ENCODE results near the gene GSDME. TPM values are rescaled to one million over a fixed set of nuclear protein-coding genes. Genes with fewer than 3 reads are reported as not detected.

Gene GSDME
- total RNA-seq, 1 donor from 2014 or later: 27.7 TPM

DNA sequence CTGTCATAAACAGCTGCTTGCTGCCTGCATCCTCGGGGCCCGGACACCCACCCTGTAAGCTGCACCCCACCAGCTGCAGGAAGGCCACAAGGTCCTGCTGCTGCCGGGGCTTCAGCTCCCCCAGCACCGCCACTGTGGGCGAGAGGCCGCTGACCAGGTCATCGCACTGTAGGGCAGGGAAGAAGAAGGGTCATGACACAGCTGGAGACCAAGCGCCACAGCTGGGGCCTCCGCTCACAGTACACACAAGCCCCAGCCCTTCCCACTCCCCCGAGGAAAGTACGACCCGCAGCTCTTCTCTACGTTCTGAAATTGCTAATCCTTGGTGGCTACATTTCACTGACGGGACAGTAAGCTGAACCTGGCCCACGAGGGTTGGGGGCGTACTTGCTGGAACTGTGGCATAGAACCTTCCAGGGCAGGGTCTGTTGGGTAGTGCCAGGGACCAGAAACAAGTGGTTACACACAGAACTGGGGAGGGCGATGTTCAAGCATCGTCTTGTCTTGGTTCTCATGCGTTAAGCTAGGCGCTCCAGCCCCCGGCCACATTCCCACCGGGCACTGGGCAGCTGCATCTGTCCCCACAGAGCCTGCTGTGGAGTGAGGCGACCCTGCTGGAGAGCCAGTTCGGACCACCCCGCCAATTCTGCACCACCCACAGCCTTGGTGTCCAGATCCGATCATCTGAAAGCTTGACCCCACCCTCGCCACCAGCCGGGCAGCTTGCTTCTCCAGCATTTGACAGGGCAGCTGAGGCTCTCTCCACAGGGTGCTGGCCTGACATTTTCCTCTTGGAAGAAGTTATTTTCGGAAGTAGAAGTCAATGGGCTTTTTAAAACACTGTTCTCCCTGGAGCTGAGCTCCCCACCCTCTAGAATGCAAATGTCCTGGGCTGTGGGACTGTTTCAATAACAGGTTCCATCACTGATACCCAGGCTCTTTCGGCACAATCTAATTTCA lies 50.8 kb downstream of the GSDME start:
- Histone ChIP-seq H4K20me1 (ENCODE audit: insufficient read depth, low read length) (no peaks in the 10 kb centered on the region), H3K27ac (ENCODE audit: low read depth, low read length) (no peak overlapping the region), H3K4me3 (ENCODE audit: insufficient read depth, low read depth, low read length) (no peak overlapping the region), H3K9me3 (ENCODE audit: insufficient read depth, low read depth, low read length) (no peaks in the 10 kb centered on the region), H2AFZ (ENCODE audit: low read depth, low read length) (no peak overlapping the region), H3K27me3 (ENCODE audit: insufficient read depth, low read length) (no peaks in the 10 kb centered on the region), H3K4me2 (ENCODE audit: low read length) (no peak overlapping the region), H3K4me1 (ENCODE audit: insufficient read depth, low read length) (peaks cover 21% of the 10 kb centered on the region), H3K9ac (ENCODE audit: low read length) (no peak overlapping the region), H3K79me2 (ENCODE audit: insufficient read depth, low read length) (no peaks in the 10 kb centered on the region), H3K36me3 (ENCODE audit: insufficient read depth, low read length) (no peaks in the 10 kb centered on the region)
- H3K27ac Mint-ChIP-seq (ENCODE audit: unreplicated experiment): no peak overlapping the region
- no peak overlapping the region for H3K4me3 Mint-ChIP-seq (ENCODE audit: unreplicated experiment)
- no peaks in the 10 kb centered on the region for H3K27me3 Mint-ChIP-seq (ENCODE audit: low read depth, unreplicated experiment)
- no peak for FAIRE-seq
- peaks cover 10% of the 10 kb centered on the region for H3K4me1 Mint-ChIP-seq (ENCODE audit: low read depth, unreplicated experiment)
- no peak for TF ChIP-seq EZH2 (IDR thresholded peaks at IDR 0.05; ENCODE audit: insufficient read depth, low read length)
- TF ChIP-seq, protein P1, sequence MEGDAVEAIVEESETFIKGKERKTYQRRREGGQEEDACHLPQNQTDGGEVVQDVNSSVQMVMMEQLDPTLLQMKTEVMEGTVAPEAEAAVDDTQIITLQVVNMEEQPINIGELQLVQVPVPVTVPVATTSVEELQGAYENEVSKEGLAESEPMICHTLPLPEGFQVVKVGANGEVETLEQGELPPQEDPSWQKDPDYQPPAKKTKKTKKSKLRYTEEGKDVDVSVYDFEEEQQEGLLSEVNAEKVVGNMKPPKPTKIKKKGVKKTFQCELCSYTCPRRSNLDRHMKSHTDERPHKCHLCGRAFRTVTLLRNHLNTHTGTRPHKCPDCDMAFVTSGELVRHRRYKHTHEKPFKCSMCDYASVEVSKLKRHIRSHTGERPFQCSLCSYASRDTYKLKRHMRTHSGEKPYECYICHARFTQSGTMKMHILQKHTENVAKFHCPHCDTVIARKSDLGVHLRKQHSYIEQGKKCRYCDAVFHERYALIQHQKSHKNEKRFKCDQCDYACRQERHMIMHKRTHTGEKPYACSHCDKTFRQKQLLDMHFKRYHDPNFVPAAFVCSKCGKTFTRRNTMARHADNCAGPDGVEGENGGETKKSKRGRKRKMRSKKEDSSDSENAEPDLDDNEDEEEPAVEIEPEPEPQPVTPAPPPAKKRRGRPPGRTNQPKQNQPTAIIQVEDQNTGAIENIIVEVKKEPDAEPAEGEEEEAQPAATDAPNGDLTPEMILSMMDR (IDR thresholded peaks at IDR 0.05; ENCODE audit: insufficient read depth, low read depth, low read length): no peak
- no peaks in the 10 kb centered on the region for H3K9me3 Mint-ChIP-seq (ENCODE audit: unreplicated experiment)
- peaks cover 29% of the 10 kb centered on the region for H3K36me3 Mint-ChIP-seq (ENCODE audit: low read depth, unreplicated experiment)
- no peak for DNase-seq (ENCODE audit: low read depth)

GRCh38 chr7:24705461-24705954 lies 51.8 kb downstream of the GSDME start:
- Histone ChIP-seq H3K4me1 (ENCODE audit: insufficient read depth, low read length) (peaks cover 31% of the 10 kb centered on the region), H3K9ac (ENCODE audit: low read length) (no peak overlapping the region), H3K79me2 (ENCODE audit: insufficient read depth, low read length) (no peaks in the 10 kb centered on the region), H3K27ac (ENCODE audit: low read depth, low read length) (no peak overlapping the region), H3K9me3 (ENCODE audit: insufficient read depth, low read depth, low read length) (no peaks in the 10 kb centered on the region), H2AFZ (ENCODE audit: low read depth, low read length) (no peak overlapping the region), H3K4me3 (ENCODE audit: insufficient read depth, low read depth, low read length) (no peak overlapping the region), H3K4me2 (ENCODE audit: low read length) (no peak overlapping the region), H3K27me3 (ENCODE audit: insufficient read depth, low read length) (no peaks in the 10 kb centered on the region), H4K20me1 (ENCODE audit: insufficient read depth, low read length) (no peaks in the 10 kb centered on the region), H3K36me3 (ENCODE audit: insufficient read depth, low read length) (no peaks in the 10 kb centered on the region)
- peaks cover 18% of the 10 kb centered on the region for H3K4me1 Mint-ChIP-seq (ENCODE audit: low read depth, unreplicated experiment)
- H3K36me3 Mint-ChIP-seq (ENCODE audit: low read depth, unreplicated experiment): peaks cover 28% of the 10 kb centered on the region
- TF ChIP-seq EZH2 (IDR thresholded peaks at IDR 0.05; ENCODE audit: insufficient read depth, low read length): no peak
- TF ChIP-seq, protein P1 (IDR thresholded peaks at IDR 0.05; ENCODE audit: insufficient read depth, low read depth, low read length): no peak
- no peaks in the 10 kb centered on the region for H3K27me3 Mint-ChIP-seq (ENCODE audit: low read depth, unreplicated experiment)
- no peaks in the 10 kb centered on the region for H3K9me3 Mint-ChIP-seq (ENCODE audit: unreplicated experiment)
- H3K4me3 Mint-ChIP-seq (ENCODE audit: unreplicated experiment): no peak overlapping the region
- no peak for FAIRE-seq
- no peak overlapping the region for H3K27ac Mint-ChIP-seq (ENCODE audit: unreplicated experiment)
- DNase-seq (ENCODE audit: low read depth): no peak

DNA sequence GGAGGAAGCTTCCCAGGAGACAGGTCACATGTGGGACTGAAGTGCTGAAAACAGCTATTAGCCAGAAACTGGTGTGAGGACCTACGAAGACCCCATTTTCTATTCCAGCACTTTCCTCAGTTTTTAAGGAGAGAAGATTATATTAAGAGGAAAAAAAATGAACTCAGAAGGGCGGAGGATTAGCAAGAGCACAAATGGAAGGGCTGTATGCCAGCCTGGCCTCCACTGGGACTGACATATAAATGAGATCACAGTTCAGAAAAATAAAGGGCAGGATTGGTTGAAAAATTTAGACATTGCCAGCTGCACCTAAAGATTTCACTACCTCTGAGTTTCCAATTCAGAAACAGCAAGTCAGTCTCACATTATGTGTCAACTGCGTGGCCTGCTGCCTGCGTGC lies 53.0 kb downstream of the GSDME start:
- Histone ChIP-seq H3K27me3 (ENCODE audit: insufficient read depth, low read length) (no peaks in the 10 kb centered on the region), H3K36me3 (ENCODE audit: insufficient read depth, low read length) (no peaks in the 10 kb centered on the region), H3K27ac (ENCODE audit: low read depth, low read length) (no peak overlapping the region), H3K4me2 (ENCODE audit: low read length) (no peak overlapping the region), H3K4me1 (ENCODE audit: insufficient read depth, low read length) (peaks cover 37% of the 10 kb centered on the region), H3K9me3 (ENCODE audit: insufficient read depth, low read depth, low read length) (no peaks in the 10 kb centered on the region), H3K9ac (ENCODE audit: low read length) (no peak overlapping the region), H2AFZ (ENCODE audit: low read depth, low read length) (no peak overlapping the region), H3K79me2 (ENCODE audit: insufficient read depth, low read length) (no peaks in the 10 kb centered on the region), H3K4me3 (ENCODE audit: insufficient read depth, low read depth, low read length) (no peak overlapping the region), H4K20me1 (ENCODE audit: insufficient read depth, low read length) (no peaks in the 10 kb centered on the region)
- no peak overlapping the region for H3K27ac Mint-ChIP-seq (ENCODE audit: unreplicated experiment)
- no peaks in the 10 kb centered on the region for H3K9me3 Mint-ChIP-seq (ENCODE audit: unreplicated experiment)
- no peak for TF ChIP-seq EZH2 (IDR thresholded peaks at IDR 0.05; ENCODE audit: insufficient read depth, low read length)
- TF ChIP-seq, protein P1 (IDR thresholded peaks at IDR 0.05; ENCODE audit: insufficient read depth, low read depth, low read length): no peak
- no peaks in the 10 kb centered on the region for H3K27me3 Mint-ChIP-seq (ENCODE audit: low read depth, unreplicated experiment)
- peaks cover 21% of the 10 kb centered on the region for H3K36me3 Mint-ChIP-seq (ENCODE audit: low read depth, unreplicated experiment)
- no peak for DNase-seq (ENCODE audit: low read depth)
- H3K4me1 Mint-ChIP-seq (ENCODE audit: low read depth, unreplicated experiment): peaks cover 25% of the 10 kb centered on the region
- no peak for FAIRE-seq
- H3K4me3 Mint-ChIP-seq (ENCODE audit: unreplicated experiment): no peak overlapping the region

Measured in astrocyte (in vitro differentiated cells and primary cell).